ENCODE results near the gene RPS17.
"Not testable (repeated sequence)": the region's sequence is repeated elsewhere in the genome, so short reads cannot be mapped to it uniquely, and the experiment has no call there.

RPS17 gene

DNA sequence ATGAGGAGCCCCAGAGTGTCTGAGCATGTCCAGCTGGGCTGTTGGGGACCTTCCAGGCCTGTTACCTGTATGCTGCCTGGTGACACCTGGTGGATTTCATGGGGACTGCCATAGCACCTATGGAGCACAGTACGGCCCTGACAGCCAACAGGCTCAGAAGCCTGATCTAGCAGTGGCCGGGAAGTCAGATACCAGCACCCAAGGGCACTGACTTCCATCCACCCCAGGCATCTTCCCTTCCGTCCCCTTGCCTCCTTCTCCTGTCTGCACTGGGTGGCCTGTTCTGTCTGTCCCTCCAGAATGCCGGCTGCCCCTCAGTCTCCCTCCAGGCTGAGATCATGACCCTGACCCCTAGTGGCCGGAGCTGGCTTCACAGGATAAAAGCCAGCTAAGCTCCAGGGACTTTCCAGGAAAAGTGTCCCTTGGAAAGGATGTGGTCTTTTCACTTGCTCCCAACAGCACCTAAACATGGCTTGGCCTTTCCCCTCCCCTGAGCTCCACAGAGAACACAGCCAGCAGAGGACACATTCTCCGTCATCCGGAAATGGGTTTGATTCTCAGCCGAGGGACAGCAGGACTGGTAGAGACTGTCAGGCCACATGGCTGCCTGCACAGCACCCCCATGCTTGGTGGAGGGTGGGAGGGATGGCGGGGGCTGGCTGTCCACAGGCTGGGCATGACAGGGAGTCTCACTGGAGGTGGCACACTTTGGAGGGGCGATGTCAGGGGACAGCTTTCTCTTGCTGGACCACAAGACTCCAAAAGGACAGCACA is 9.5 kb downstream of the RPS17 start:
- no peak overlapping the region for H3K14ac ChIP-seq (ENCODE audit: low read length)
- no peak overlapping the region for H4K91ac ChIP-seq (ENCODE audit: low read depth, low read length, poor library complexity)
- no peaks in the 10 kb centered on the region for H3K9me3 ChIP-seq (replicated peaks in 1 of 2; ENCODE audit: control insufficient read depth in 2 of 2, insufficient read depth in 1 of 2, low read depth in 1 of 2, low read length in 2 of 2)
- no peak overlapping the region for H2BK15ac ChIP-seq (ENCODE audit: low read length)
- H3K27me3 ChIP-seq (ENCODE audit: control insufficient read depth in 3 of 3, insufficient read depth in 3 of 3, low read depth in 1 of 3, low read length in 3 of 3): peaks cover 0 to 3% (median 0%) of the 10 kb centered on the region in 3 experiments
- H2BK12ac ChIP-seq (ENCODE audit: low read length): no peak overlapping the region
- no peak overlapping the region for H3K23ac ChIP-seq (ENCODE audit: low read depth, low read length, poor library complexity)
- peak overlapping the region; percentile 89 for H2AFZ ChIP-seq (ENCODE audit: low read length)
- H3K18ac ChIP-seq (ENCODE audit: low read length): no peak overlapping the region
- H3K27ac ChIP-seq (replicated peaks; ENCODE audit: low read length): no peak overlapping the region
- no peak overlapping the region for H3K4ac ChIP-seq (ENCODE audit: low read length)
- WGBS, 2 donors (ENCODE audit: extremely low coverage in 2 of 2, insufficient read length in 2 of 2, insufficient replicate concordance in 1 of 2): no CpG with 5 or more reads among the region's 10 CpGs
- H3K4me1 ChIP-seq (ENCODE audit: control insufficient read depth in 2 of 2, insufficient read depth in 1 of 2, low read depth in 1 of 2, low read length in 2 of 2): peaks cover 0 to 2% of the 10 kb centered on the region in 2 donors
- peaks cover 13 to 25% of the 10 kb centered on the region in 2 donors for H3K36me3 ChIP-seq (replicated peaks in 1 of 2; ENCODE audit: control insufficient read depth in 2 of 2, insufficient read depth in 2 of 2, low read length in 2 of 2)
- H3K4me2 ChIP-seq (ENCODE audit: insufficient read depth, low read length, poor library complexity, severe bottlenecking): peak overlapping the region; percentile 65
- H3K9ac ChIP-seq (ENCODE audit: low read depth, low read length, poor library complexity): peak overlapping the region; percentile 70
- no peak overlapping the region for H4K8ac ChIP-seq (ENCODE audit: low read depth, low read length)
- no peak overlapping the region for H2BK5ac ChIP-seq (ENCODE audit: low read length)
- no peaks in the 10 kb centered on the region for H3K79me1 ChIP-seq (ENCODE audit: low read depth, low read length)
- no peak overlapping the region for H2BK120ac ChIP-seq (ENCODE audit: low read depth, low read length)
- no peak overlapping the region for H2AK5ac ChIP-seq (ENCODE audit: low read depth, low read length)
- DNase-seq (ENCODE audit: low spot score): peak; percentile 79
- H3K4me3 ChIP-seq (ENCODE audit: low read length in 2 of 2): no peak overlapping the region

DNA sequence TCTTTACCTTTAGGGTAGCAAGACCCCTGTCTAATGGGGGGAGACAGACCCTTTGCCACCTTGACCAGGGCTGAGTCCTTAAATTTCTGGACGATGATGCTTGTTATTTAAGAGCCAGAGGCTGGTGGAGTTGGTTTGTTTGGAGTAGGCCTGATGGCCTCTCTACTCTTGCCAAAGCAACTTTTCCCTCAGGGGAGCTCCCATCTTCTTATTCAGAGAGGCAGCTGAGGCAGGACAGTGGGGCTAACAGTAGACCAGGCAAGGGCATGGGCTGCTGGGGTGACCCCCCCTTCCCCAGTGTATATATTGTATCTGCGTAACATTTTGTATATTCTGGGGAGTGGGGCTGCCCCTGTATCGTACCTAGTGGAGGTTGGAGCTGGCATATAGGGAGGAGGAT is 10.3 kb downstream of the RPS17 start:
- no peak overlapping the region for H2BK15ac ChIP-seq (ENCODE audit: low read length)
- H3K18ac ChIP-seq (ENCODE audit: low read length): no peak overlapping the region
- no peak overlapping the region for H2AK5ac ChIP-seq (ENCODE audit: low read depth, low read length)
- H2BK120ac ChIP-seq (ENCODE audit: low read depth, low read length): no peak overlapping the region
- H2BK5ac ChIP-seq (ENCODE audit: low read length): no peak overlapping the region
- no peak overlapping the region for H3K27ac ChIP-seq (replicated peaks; ENCODE audit: low read length)
- no peaks in the 10 kb centered on the region for H3K79me1 ChIP-seq (ENCODE audit: low read depth, low read length)
- H3K36me3 ChIP-seq (replicated peaks in 1 of 2; ENCODE audit: control insufficient read depth in 2 of 2, insufficient read depth in 2 of 2, low read length in 2 of 2): peaks cover 11 to 17% of the 10 kb centered on the region in 2 donors
- H3K4me2 ChIP-seq (ENCODE audit: insufficient read depth, low read length, poor library complexity, severe bottlenecking): no peak overlapping the region
- H3K4ac ChIP-seq (ENCODE audit: low read length): no peak overlapping the region
- no peak overlapping the region for H3K9ac ChIP-seq (ENCODE audit: low read depth, low read length, poor library complexity)
- H3K4me3 ChIP-seq (ENCODE audit: low read length in 2 of 2): no peak overlapping the region
- no peak overlapping the region for H4K91ac ChIP-seq (ENCODE audit: low read depth, low read length, poor library complexity)
- peaks cover 0 to 2% of the 10 kb centered on the region in 2 donors for H3K4me1 ChIP-seq (ENCODE audit: control insufficient read depth in 2 of 2, insufficient read depth in 1 of 2, low read depth in 1 of 2, low read length in 2 of 2)
- H3K23ac ChIP-seq (ENCODE audit: low read depth, low read length, poor library complexity): no peak overlapping the region
- no peaks in the 10 kb centered on the region for H3K9me3 ChIP-seq (replicated peaks in 1 of 2; ENCODE audit: control insufficient read depth in 2 of 2, insufficient read depth in 1 of 2, low read depth in 1 of 2, low read length in 2 of 2)
- H2BK12ac ChIP-seq (ENCODE audit: low read length): no peak overlapping the region
- no peak overlapping the region for H4K8ac ChIP-seq (ENCODE audit: low read depth, low read length)
- no peak overlapping the region for H2AFZ ChIP-seq (ENCODE audit: low read length)
- no CpG with 5 or more reads among the region's 3 CpGs for WGBS, 2 donors (ENCODE audit: extremely low coverage in 2 of 2, insufficient read length in 2 of 2, insufficient replicate concordance in 1 of 2)
- H3K27me3 ChIP-seq (ENCODE audit: control insufficient read depth in 3 of 3, insufficient read depth in 3 of 3, low read depth in 1 of 3, low read length in 3 of 3): peaks cover 0 to 3% (median 0%) of the 10 kb centered on the region in 3 experiments
- DNase-seq (ENCODE audit: low spot score): no peak
- no peak overlapping the region for H3K14ac ChIP-seq (ENCODE audit: low read length)

- H3K27me3 ChIP-seq (ENCODE audit: control insufficient read depth in 3 of 3, insufficient read depth in 3 of 3, low read depth in 1 of 3, low read length in 3 of 3); H3K23ac ChIP-seq (ENCODE audit: low read depth, low read length, poor library complexity); H2BK120ac ChIP-seq (ENCODE audit: low read depth, low read length); H2BK15ac ChIP-seq (ENCODE audit: low read length); H3K18ac ChIP-seq (ENCODE audit: low read length); H2BK5ac ChIP-seq (ENCODE audit: low read length); H2BK12ac ChIP-seq (ENCODE audit: low read length); H3K9ac ChIP-seq (ENCODE audit: low read depth, low read length, poor library complexity); H3K27ac ChIP-seq (replicated peaks; ENCODE audit: low read length); H3K36me3 ChIP-seq (replicated peaks in 1 of 2; ENCODE audit: control insufficient read depth in 2 of 2, insufficient read depth in 2 of 2, low read length in 2 of 2); H4K8ac ChIP-seq (ENCODE audit: low read depth, low read length); H3K4ac ChIP-seq (ENCODE audit: low read length); H4K91ac ChIP-seq (ENCODE audit: low read depth, low read length, poor library complexity); H3K4me1 ChIP-seq (ENCODE audit: control insufficient read depth in 2 of 2, insufficient read depth in 1 of 2, low read depth in 1 of 2, low read length in 2 of 2); H3K79me1 ChIP-seq (ENCODE audit: low read depth, low read length); H3K9me3 ChIP-seq (replicated peaks in 1 of 2; ENCODE audit: control insufficient read depth in 2 of 2, insufficient read depth in 1 of 2, low read depth in 1 of 2, low read length in 2 of 2); H2AK5ac ChIP-seq (ENCODE audit: low read depth, low read length); H3K4me2 ChIP-seq (ENCODE audit: insufficient read depth, low read length, poor library complexity, severe bottlenecking); H2AFZ ChIP-seq (ENCODE audit: low read length); DNase-seq (ENCODE audit: low spot score); H3K4me3 ChIP-seq (ENCODE audit: low read length in 2 of 2); H3K14ac ChIP-seq (ENCODE audit: low read length): not testable (repeated sequence)
- no CpG with 5 or more reads among the region's 48 CpGs for WGBS, 2 donors (ENCODE audit: extremely low coverage in 2 of 2, insufficient read length in 2 of 2, insufficient replicate concordance in 1 of 2)
Measured at GRCh38 chr15:82513587-82513986, 26.7 kb downstream of the RPS17 start.

DNA sequence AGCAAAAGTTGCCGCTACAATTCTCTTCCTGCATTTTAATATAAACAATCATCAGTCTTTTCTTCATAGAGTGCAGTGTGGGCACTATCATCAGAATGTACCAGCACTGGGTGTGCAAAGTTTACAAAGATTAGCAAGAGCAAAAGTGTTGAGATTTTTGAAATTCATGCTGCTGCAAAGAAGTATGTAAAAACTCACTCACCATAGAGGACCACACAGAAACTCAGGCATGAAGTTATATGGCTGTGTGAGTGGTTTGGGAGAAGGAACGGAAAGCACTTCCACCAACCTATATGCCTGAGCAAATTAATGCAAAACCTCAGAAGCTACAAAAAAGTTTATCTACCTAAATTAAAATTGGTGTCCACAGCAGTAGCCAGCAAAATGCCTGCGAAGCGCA is 32.6 kb downstream of the RPS17 start:
- not testable (repeated sequence) for H3K79me1 ChIP-seq (ENCODE audit: low read depth, low read length); H3K18ac ChIP-seq (ENCODE audit: low read length); H3K14ac ChIP-seq (ENCODE audit: low read length); H4K8ac ChIP-seq (ENCODE audit: low read depth, low read length); H3K4ac ChIP-seq (ENCODE audit: low read length); H3K9me3 ChIP-seq (replicated peaks in 1 of 2; ENCODE audit: control insufficient read depth in 2 of 2, insufficient read depth in 1 of 2, low read depth in 1 of 2, low read length in 2 of 2); H3K36me3 ChIP-seq (replicated peaks in 1 of 2; ENCODE audit: control insufficient read depth in 2 of 2, insufficient read depth in 2 of 2, low read length in 2 of 2); H2AK5ac ChIP-seq (ENCODE audit: low read depth, low read length); H3K23ac ChIP-seq (ENCODE audit: low read depth, low read length, poor library complexity); H2AFZ ChIP-seq (ENCODE audit: low read length); H2BK15ac ChIP-seq (ENCODE audit: low read length); H4K91ac ChIP-seq (ENCODE audit: low read depth, low read length, poor library complexity); DNase-seq (ENCODE audit: low spot score); H3K27ac ChIP-seq (replicated peaks; ENCODE audit: low read length); H3K4me3 ChIP-seq (ENCODE audit: low read length in 2 of 2); H2BK5ac ChIP-seq (ENCODE audit: low read length); H2BK12ac ChIP-seq (ENCODE audit: low read length); H2BK120ac ChIP-seq (ENCODE audit: low read depth, low read length); H3K4me2 ChIP-seq (ENCODE audit: insufficient read depth, low read length, poor library complexity, severe bottlenecking); H3K27me3 ChIP-seq (ENCODE audit: control insufficient read depth in 3 of 3, insufficient read depth in 3 of 3, low read depth in 1 of 3, low read length in 3 of 3); H3K4me1 ChIP-seq (ENCODE audit: control insufficient read depth in 2 of 2, insufficient read depth in 1 of 2, low read depth in 1 of 2, low read length in 2 of 2); H3K9ac ChIP-seq (ENCODE audit: low read depth, low read length, poor library complexity)
- no CpG with 5 or more reads among the region's 4 CpGs for WGBS, 2 donors (ENCODE audit: extremely low coverage in 2 of 2, insufficient read length in 2 of 2, insufficient replicate concordance in 1 of 2)
